H1 (cell line): ENCODE results near the gene KLF14. TPM values are rescaled to one million over a fixed set of nuclear protein-coding genes. Genes with fewer than 3 reads are reported as not detected.

ENCODE experiments used
- CHD7 ChIP-seq: fragments of 300-600 bp; sonication (generic); IDR thresholded peaks from 2 replicates; pipeline ENCODE4 v1.7.1; 2012; ENCODE audit warnings: low read length, moderate library complexity, mild to moderate bottlenecking, inconsistent platforms; ENCODE audit not compliant: insufficient replicate concordance
- polyA plus RNA-seq, 7 experiments: library from polyadenylated mRNA; depleted of rRNA in 3 of 7; stranded (reverse) in 5 of 7; unstranded in 2 of 7; fragments of >200 nt in 5 of 7; fragments of 200-250 nt in 2 of 7; gene quantifications; 1 replicate in 5 of 7; 2 replicates in 1 of 7; 4 replicates in 1 of 7; pipeline versions ENCODE4 v1.2.1 to v1.2.3, GENCODE V29; 2011 to 2013; ENCODE audit warnings: missing spikeins in 2 of 7, mixed read lengths in 2 of 7
- total RNA-seq: library from RNA; stranded (reverse); fragmentation: NEBNext Ultra II Directional; extraction: Animal tissue kit (Norgen Biotek cat#: 25700); gene quantifications from 2 replicates; pipeline ENCODE4 v1.2.1, GENCODE V29; 2021

The KLF14 gene
- total and polyA plus RNA-seq, 2 of the 8 experiments (the other 6 are each of a cell fraction or from before 2014, with no cell fraction given): 0.02 TPM; not detected in 1

DNA sequence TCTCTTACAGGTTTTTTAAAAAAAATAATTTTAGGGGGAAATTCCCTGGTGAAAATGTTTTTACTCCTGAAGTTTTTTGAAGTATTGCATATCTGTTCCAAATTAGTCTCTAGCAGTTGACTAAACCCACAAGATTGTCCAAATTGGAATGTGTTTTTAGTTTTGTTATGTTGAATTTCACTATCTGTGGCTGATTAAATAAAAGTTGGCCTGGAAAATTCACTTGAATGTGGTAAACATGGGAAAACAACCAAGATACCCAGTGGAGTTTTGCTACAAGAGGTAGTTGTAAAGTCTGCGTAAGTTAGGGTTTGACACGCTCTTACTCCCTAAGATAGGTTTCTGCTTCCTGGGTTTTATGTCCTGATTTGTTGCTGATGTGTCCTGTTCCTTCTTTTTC lies 51.0 kb downstream of the KLF14 start (continued):
- TF ChIP-seq CHD7: no peak
